HL-60/S4 (cell line): ENCODE results near the gene KIF1B.
"Not testable (repeated sequence)": the region's sequence is repeated elsewhere in the genome, so short reads cannot be mapped to it uniquely, and the experiment has no call there.

Source experiments
- in situ Hi-C: fragments of 300-500 bp; cut with MboI; formaldehyde crosslinking; loops from 2 replicates; pipeline ENCODE4 v1.14.3; 2022; ENCODE audit warnings: low sequenced_read_pairs

KIF1B gene

GRCh38 chr1:10383630-10384029, 173.3 kb downstream of the KIF1B start:
- in situ Hi-C loops: no loop called here

- in situ Hi-C loops: no loop called here
Observed at GRCh38 chr1:10384219-10384618, 173.8 kb downstream of the KIF1B start.

- in situ Hi-C loops: no loop called here
Observed at GRCh38 chr1:10386761-10387676, 176.6 kb downstream of the KIF1B start.

GRCh38 chr1:10387677-10388386, 177.5 kb downstream of the KIF1B start:
- in situ Hi-C loops: no loop called here

GRCh38 chr1:10388387-10388715, 178.0 kb downstream of the KIF1B start:
- in situ Hi-C loops: no loop called here

- in situ Hi-C loops: no loop called here
Observed at GRCh38 chr1:10389271-10389973, 179.1 kb downstream of the KIF1B start.

GRCh38 chr1:10396870-10397269, 186.5 kb downstream of the KIF1B start:
- in situ Hi-C loops: no loop called here

GRCh38 chr1:10398278-10398733, 187.9 kb downstream of the KIF1B start:
- in situ Hi-C loops: no loop called here

GRCh38 chr1:10398734-10399443, 188.5 kb downstream of the KIF1B start, which contains the start of gene PGD:
Gene PGD, plus strand, starts transcription at chr1:10399064. Its CDS starts 54 bp downstream, at chr1:10399118.
- in situ Hi-C loops: no loop called here

- in situ Hi-C loops: no loop called here
Observed at GRCh38 chr1:10399444-10399941, 189.1 kb downstream of the KIF1B start.

- in situ Hi-C loops: no loop called here
Observed at GRCh38 chr1:10400013-10400412, 189.6 kb downstream of the KIF1B start.

GRCh38 chr1:10401281-10401680, 190.9 kb downstream of the KIF1B start:
- in situ Hi-C loops: no loop called here

- in situ Hi-C loops: no loop called here
Observed at GRCh38 chr1:10402729-10403274, 192.4 kb downstream of the KIF1B start.

- in situ Hi-C loops: no loop called here
Observed at GRCh38 chr1:10407201-10407600, 196.8 kb downstream of the KIF1B start.

GRCh38 chr1:10415211-10415930, 205.0 kb downstream of the KIF1B start:
- in situ Hi-C loops: no loop called here

- in situ Hi-C loops: not testable (repeated sequence)
Observed at GRCh38 chr1:10415967-10416366, 205.6 kb downstream of the KIF1B start.

GRCh38 chr1:10418741-10419140, 208.4 kb downstream of the KIF1B start:
- in situ Hi-C loops: not testable (repeated sequence)

GRCh38 chr1:10419351-10419750, 209.0 kb downstream of the KIF1B start:
- in situ Hi-C loops: no loop called here

GRCh38 chr1:10421637-10422036, 211.3 kb downstream of the KIF1B start:
- in situ Hi-C loops: no loop called here

GRCh38 chr1:10424034-10424433, 213.7 kb downstream of the KIF1B start:
- in situ Hi-C loops: no loop called here
